K562 (cell line): ENCODE data around the gene PTPRF. TPM values are rescaled to one million over a fixed set of nuclear protein-coding genes. Genes with fewer than 3 reads are reported as not detected.
A peak's percentile ranks its signal among the peaks of the same experiment; 100 is the strongest.

Experiments
- ATAC-seq: fragments of 200-7000 bp; cut with Tn5 transposase; 3 replicates; pipeline ENCODE4 v1.9.1; 2020; ENCODE audit warnings: moderate library complexity
- BruUV-seq: library from RNA; stranded (reverse); fragments of 400-500 nt; replicated peaks from 2 replicates; lab custom pipeline; 2021; lab: Mats Ljungman, UMichigan
- CTCF ChIA-PET: fragments of 300-600 bp; formaldehyde crosslinking; extraction: SDS; loops from one replicate; lab custom pipeline; 2021; ENCODE audit warnings: low intra/inter-chr PET ratio; lab: Yijun Ruan, JAX
- POLR2A ChIA-PET: fragments of 300-600, 350-650 bp; sonication (Branson Sonifier 250); formaldehyde crosslinking; extraction: SDS; loops from one replicate; lab custom pipeline; 2021; ENCODE audit warnings: antibody characterized with exemption, inconsistent platforms; lab: Yijun Ruan, JAX
- DNase-seq, 4 experiments: peaks; one replicate each; pipeline versions ENCODE4 v3.0.0 to v3.0.0-alpha.2; 2011 to 2018; ENCODE audit warnings: low spot score in 3 of 4, mixed read lengths in 3 of 4; ENCODE audit errors: extremely low read depth in 1 of 4
- FAIRE-seq: peaks from 2 replicates; lab custom pipeline; 2011; peaks lifted over from hg19 to GRCh38; lab: Jason Lieb, UNC
- H2AFZ ChIP-seq: 2 replicates; pipeline ENCODE4 v1.6.0; 2011; ENCODE audit warnings: low read depth, low read length, control low read depth, inconsistent platforms
- H3K27ac ChIP-seq: fragments of 200-600 bp; 3 replicates; pipeline ENCODE4 v1.8.0; 2011; ENCODE audit warnings: low read depth, mild to moderate bottlenecking, control low read depth, inconsistent platforms, low read length, moderate library complexity, mixed read lengths; ENCODE audit errors: extremely low read depth
- H3K27me3 ChIP-seq, 2 experiments: fragments of 300-600 bp in 1 of 2; 2 replicates in 1 of 2; 3 replicates in 1 of 2; pipeline versions ENCODE4 v1.6.0 to v1.8.0; 2011; ENCODE audit warnings: inconsistent platforms in 2 of 2, low read length in 2 of 2, mild to moderate bottlenecking in 1 of 2, mixed read lengths in 1 of 2, moderate library complexity in 1 of 2; ENCODE audit not compliant: control insufficient read depth in 2 of 2, insufficient read depth in 2 of 2
- H3K36me3 ChIP-seq: fragments of 300-600 bp; 3 replicates; pipeline ENCODE4 v1.8.0; 2011; ENCODE audit warnings: mild to moderate bottlenecking, low read length, inconsistent platforms; ENCODE audit not compliant: control insufficient read depth, insufficient read depth
- H3K4me1 ChIP-seq, 2 experiments: fragments of 200-600 bp in 1 of 2; replicated peaks in 1 of 2; 2 replicates in 1 of 2; 3 replicates in 1 of 2; pipeline versions ENCODE4 v1.5.1 to v1.8.0; 2011; ENCODE audit warnings: inconsistent platforms in 2 of 2, low read length in 2 of 2, mild to moderate bottlenecking in 1 of 2, mixed read lengths in 1 of 2, moderate library complexity in 1 of 2; ENCODE audit not compliant: control insufficient read depth in 2 of 2, insufficient read depth in 2 of 2
- H3K4me2 ChIP-seq: 2 replicates; pipeline ENCODE4 v1.6.1; 2011; ENCODE audit warnings: low read length, control low read depth, inconsistent platforms, mixed read lengths; ENCODE audit not compliant: insufficient read depth
- H3K4me3 ChIP-seq: fragments of 200-600 bp; sonication (generic), shearing (Covaris generic); 2 replicates; pipeline ENCODE4 v1.5.1; 2016; ENCODE audit warnings: control low read depth, inconsistent platforms
- H3K79me2 ChIP-seq: fragments of 200-600 bp; 3 replicates; pipeline ENCODE4 v1.8.0; 2011; ENCODE audit warnings: low read length, inconsistent platforms; ENCODE audit not compliant: control insufficient read depth, insufficient read depth
- H3K9ac ChIP-seq, 2 experiments: 2 replicates each; pipeline versions ENCODE4 v1.6.0 to v1.6.1; 2011; ENCODE audit warnings: low read depth in 2 of 2, low read length in 2 of 2, control low read depth in 1 of 2, inconsistent platforms in 1 of 2, mild to moderate bottlenecking in 1 of 2, mixed read lengths in 1 of 2; ENCODE audit not compliant: insufficient read depth in 1 of 2
- H3K9me1 ChIP-seq: one replicate; pipeline ENCODE4 v1.6.0; 2011; ENCODE audit warnings: inconsistent platforms, mild to moderate bottlenecking, low read length, moderate library complexity; ENCODE audit not compliant: control insufficient read depth, insufficient read depth
- H3K9me3 ChIP-seq: replicated peaks from 2 replicates; pipeline ENCODE4 v1.5.1; 2011; ENCODE audit warnings: low read depth, low read length, inconsistent platforms; ENCODE audit not compliant: control insufficient read depth, insufficient read depth
- H4K20me1 ChIP-seq: replicated peaks from 2 replicates; pipeline ENCODE4 v1.6.1; 2011; ENCODE audit warnings: low read length, inconsistent platforms, mixed read lengths; ENCODE audit not compliant: control insufficient read depth, insufficient read depth
- CAMTA2 ChIP-seq: fragments of 250-450 bp; sonication (Bioruptor Pico); conservative IDR thresholded peaks from 2 replicates; pipeline ENCODE4 v1.5.1; 2022
- FOXP1 ChIP-seq: sonication (generic); formaldehyde crosslinking; IDR thresholded peaks from 2 replicates; pipeline ENCODE4 v1.8.0; 2022; ENCODE audit warnings: mild to moderate bottlenecking, missing genetic modification reagents
- KLF10 ChIP-seq: fragments of 250-450 bp; sonication (Bioruptor Pico); IDR thresholded peaks from 2 replicates; pipeline ENCODE4 v1.6.1; 2021; ENCODE audit warnings: matching md5 sums
- TBP ChIP-seq: optimal IDR thresholded peaks from 2 replicates; pipeline ENCODE3; 2011; ENCODE audit warnings: low read depth, low read length, improper control_type of control experiment
- USF2 ChIP-seq: sonication (generic); formaldehyde crosslinking; IDR thresholded peaks from 2 replicates; pipeline ENCODE4 v1.5.0; 2020; ENCODE audit warnings: missing genetic modification reagents
- ZNF146 ChIP-seq: IDR thresholded peaks from one replicate; pipeline ENCODE4 v1.6.1; 2018; ENCODE audit warnings: missing compliant biosample characterization; ENCODE audit not compliant: unreplicated experiment
- ZNF324 ChIP-seq: fragments of 250-450 bp; sonication (Bioruptor Pico); IDR thresholded peaks from 2 replicates; pipeline ENCODE4 v1.4.0; 2020; ENCODE audit warnings: mild to moderate bottlenecking
- ZNF444 ChIP-seq: fragments of 250-450 bp; sonication (Bioruptor Pico); IDR thresholded peaks from 2 replicates; pipeline ENCODE4 v1.4.0; 2020; ENCODE audit warnings: mild to moderate bottlenecking, moderate library complexity
- ZNF583 ChIP-seq: fragments of 250-450 bp; sonication (Bioruptor Pico); IDR thresholded peaks from 2 replicates; pipeline ENCODE4 v1.4.0; 2020
- ZNF785 ChIP-seq: fragments of 250-450 bp; sonication (Bioruptor Pico); IDR thresholded peaks from 2 replicates; pipeline ENCODE4 v1.4.0; 2020; ENCODE audit warnings: mild to moderate bottlenecking
- WGBS: fragments of 100-300 bp; shearing (Covaris generic); methylation state at CpG from one replicate; pipeline ENCODE4 v1.1.6; 2016; ENCODE audit warnings: low coverage, mixed read lengths; ENCODE audit not compliant: insufficient coverage; ENCODE audit errors: missing lambda C conversion rate; 5-methylcytosine and 5-hydroxymethylcytosine counted together
- in situ Hi-C: fragments of 300-500 bp; cut with MboI; formaldehyde crosslinking; loops from 4 replicates; pipeline ENCODE4 v1.15.0; 2018; ENCODE audit warnings: inconsistent platforms, mixed read lengths
- intact Hi-C: fragments of 100-400 bp; cut with micrococcal nuclease; formaldehyde crosslinking; loops from 2 replicates; pipeline ENCODE4 v1.14.2; 2022
- polyA plus RNA-seq, 8 experiments: library from polyadenylated mRNA; depleted of rRNA in 4 of 8; stranded (reverse) in 5 of 8; unstranded in 3 of 8; fragments of >200 nt; fragmentation: Nextera tagmentation in 2 of 8; fragmentation: Illumina TruSeq in 1 of 8; extraction: Ambion mirVana in 2 of 8; extraction: Trizol in 1 of 8; gene quantifications; 2 replicates each; pipeline versions ENCODE4 v1.2.1 to v1.2.3, GENCODE V29; 2011 to 2014; ENCODE audit warnings: inconsistent platforms in 1 of 8, missing spikeins in 1 of 8
- total RNA-seq, 7 experiments: library from RNA; depleted of rRNA in 6 of 7; stranded (reverse); fragments of >200 nt in 6 of 7; fragmentation: Illumina TruSeq in 2 of 7; extraction: Trizol in 2 of 7; gene quantifications; 2 replicates each; pipeline versions ENCODE4 v1.2.1 to v1.2.3, GENCODE V29; 2011 to 2021; ENCODE audit warnings: low replicate concordance in 1 of 7
- TF ChIP-seq, protein P1 (sequence below), 2 experiments: fragments of 450-650 bp; formaldehyde crosslinking in 1 of 2; IDR thresholded peaks; 2 replicates each; pipeline versions ENCODE4 v1.4.0 to v1.6.1; 2014 to 2020; ENCODE audit warnings: mild to moderate bottlenecking in 2 of 2, borderline replicate concordance in 1 of 2, low read depth in 1 of 2
- TF ChIP-seq, protein P2 (sequence below): sonication (generic); formaldehyde crosslinking; IDR thresholded peaks from 2 replicates; pipeline ENCODE4 v1.8.0; 2022; ENCODE audit warnings: missing genetic modification reagents, mild to moderate bottlenecking, moderate library complexity, borderline replicate concordance

The PTPRF gene
- total and polyA plus RNA-seq, 9 of the 15 experiments (the other 6 are each of a cell fraction or from before 2014, with no cell fraction given), result 0.13 to 4.3 (median 1.1) TPM

GRCh38 chr1:43636006-43636641 is 105.4 kb downstream of the PTPRF start:
- H3K27me3 ChIP-seq, result peaks cover 31 to 47% of the 10 kb centered on the region in 2 experiments
- H3K79me2 ChIP-seq, result no peaks in the 10 kb centered on the region
- 4% methylated on average over 5 of the region's 5 CpGs for WGBS
- in situ Hi-C loops, result no loop called here
- H3K9ac ChIP-seq, result no peak overlapping the region
- no peaks in the 10 kb centered on the region for H3K9me3 ChIP-seq
- ChIA-PET POLR2A (interaction anchor here (0.6 to 3.1 kb wide), 6 partner anchors 9 to 51 kb away, joined by 3 to 21 read pairs (median 4); partner anchors contain the start of gene KDM4A), CTCF (no interaction called here)
- ATAC-seq (no peak), FAIRE-seq (no peak), DNase-seq (peak in 1 of 4 experiments; percentile 1)
- no peak overlapping the region for H3K27ac ChIP-seq
- no peaks in the 10 kb centered on the region for H3K4me1 ChIP-seq
- no peak overlapping the region for H3K4me2 ChIP-seq
- H2AFZ ChIP-seq, result no peak overlapping the region
- H4K20me1 ChIP-seq, result no peaks in the 10 kb centered on the region
- H3K36me3 ChIP-seq, result no peaks in the 10 kb centered on the region
- H3K9me1 ChIP-seq, result no peaks in the 10 kb centered on the region
- H3K4me3 ChIP-seq, result no peak overlapping the region
- intact Hi-C loops, result no loop called here
- BruUV-seq, result no TSS peak
- TF ChIP-seq ZNF324 (no peak), USF2 (CRISPR knock-in tag) (no peak), ZNF785 (CRISPR knock-in tag) (no peak), CAMTA2 (CRISPR knock-in tag) (no peak), ZNF444 (CRISPR knock-in tag) (no peak), KLF10 (CRISPR knock-in tag) (no peak), TBP (no peak), ZNF583 (CRISPR knock-in tag) (no peak), FOXP1 (CRISPR knock-in tag) (no peak), ZNF146 (no peak)
- TF ChIP-seq, protein P1, sequence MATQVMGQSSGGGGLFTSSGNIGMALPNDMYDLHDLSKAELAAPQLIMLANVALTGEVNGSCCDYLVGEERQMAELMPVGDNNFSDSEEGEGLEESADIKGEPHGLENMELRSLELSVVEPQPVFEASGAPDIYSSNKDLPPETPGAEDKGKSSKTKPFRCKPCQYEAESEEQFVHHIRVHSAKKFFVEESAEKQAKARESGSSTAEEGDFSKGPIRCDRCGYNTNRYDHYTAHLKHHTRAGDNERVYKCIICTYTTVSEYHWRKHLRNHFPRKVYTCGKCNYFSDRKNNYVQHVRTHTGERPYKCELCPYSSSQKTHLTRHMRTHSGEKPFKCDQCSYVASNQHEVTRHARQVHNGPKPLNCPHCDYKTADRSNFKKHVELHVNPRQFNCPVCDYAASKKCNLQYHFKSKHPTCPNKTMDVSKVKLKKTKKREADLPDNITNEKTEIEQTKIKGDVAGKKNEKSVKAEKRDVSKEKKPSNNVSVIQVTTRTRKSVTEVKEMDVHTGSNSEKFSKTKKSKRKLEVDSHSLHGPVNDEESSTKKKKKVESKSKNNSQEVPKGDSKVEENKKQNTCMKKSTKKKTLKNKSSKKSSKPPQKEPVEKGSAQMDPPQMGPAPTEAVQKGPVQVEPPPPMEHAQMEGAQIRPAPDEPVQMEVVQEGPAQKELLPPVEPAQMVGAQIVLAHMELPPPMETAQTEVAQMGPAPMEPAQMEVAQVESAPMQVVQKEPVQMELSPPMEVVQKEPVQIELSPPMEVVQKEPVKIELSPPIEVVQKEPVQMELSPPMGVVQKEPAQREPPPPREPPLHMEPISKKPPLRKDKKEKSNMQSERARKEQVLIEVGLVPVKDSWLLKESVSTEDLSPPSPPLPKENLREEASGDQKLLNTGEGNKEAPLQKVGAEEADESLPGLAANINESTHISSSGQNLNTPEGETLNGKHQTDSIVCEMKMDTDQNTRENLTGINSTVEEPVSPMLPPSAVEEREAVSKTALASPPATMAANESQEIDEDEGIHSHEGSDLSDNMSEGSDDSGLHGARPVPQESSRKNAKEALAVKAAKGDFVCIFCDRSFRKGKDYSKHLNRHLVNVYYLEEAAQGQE (IDR thresholded peaks at IDR 0.05; ENCODE audit: borderline replicate concordance), result peak; percentile 54
- TF ChIP-seq, protein P1 (CRISPR knock-in tag; IDR thresholded peaks at IDR 0.05; ENCODE audit: low read depth), result no peak
- TF ChIP-seq, protein P2, sequence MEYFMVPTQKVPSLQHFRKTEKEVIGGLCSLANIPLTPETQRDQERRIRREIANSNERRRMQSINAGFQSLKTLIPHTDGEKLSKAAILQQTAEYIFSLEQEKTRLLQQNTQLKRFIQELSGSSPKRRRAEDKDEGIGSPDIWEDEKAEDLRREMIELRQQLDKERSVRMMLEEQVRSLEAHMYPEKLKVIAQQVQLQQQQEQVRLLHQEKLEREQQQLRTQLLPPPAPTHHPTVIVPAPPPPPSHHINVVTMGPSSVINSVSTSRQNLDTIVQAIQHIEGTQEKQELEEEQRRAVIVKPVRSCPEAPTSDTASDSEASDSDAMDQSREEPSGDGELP (CRISPR knock-in tag), result no peak
